GM13977 (cell line): Measurements from ENCODE around the gene BSN.
"Not testable (repeated sequence)": the region's sequence is repeated elsewhere in the genome, so short reads cannot be mapped to it uniquely, and the experiment has no call there.

Experiments used
- DNase-seq: peaks from one replicate; pipeline ENCODE4 v3.0.0; 2012; ENCODE audit warnings: low spot score
- CTCF ChIP-seq: IDR thresholded peaks from 2 replicates; pipeline ENCODE4 v1.5.1; 2012; ENCODE audit warnings: mild to moderate bottlenecking, control low read depth; ENCODE audit not compliant: insufficient read depth; ENCODE audit errors: extremely low read depth, missing control alignments
- in situ Hi-C: fragments of 300-500 bp; cut with MboI; formaldehyde crosslinking; loops from one replicate; pipeline ENCODE4 v1.12.0; 2022; ENCODE audit warnings: low sequenced_read_pairs, low pct_unique_long_range_greater_than_20kb, mixed read lengths, inconsistent platforms; ENCODE audit not compliant: unreplicated experiment

The BSN gene

GRCh38 chr3:49688338-49689045, 134.2 kb downstream of the BSN start:
- DNase-seq, in situ Hi-C loops: not testable (repeated sequence)

GRCh38 chr3:49689046-49689907, 135.0 kb downstream of the BSN start, which contains the start of the genes MST1 and RNF123:
MST1 (minus strand) TSS chr3:49689474; CDS start chr3:49688691, 783 bp downstream.
RNF123 (plus strand) TSS chr3:49689557; CDS start chr3:49691166, 1,609 bp downstream.
- in situ Hi-C loops: no loop called here
- DNase-seq: peak; percentile 93
- peak; percentile 33 for TF ChIP-seq CTCF

DNA sequence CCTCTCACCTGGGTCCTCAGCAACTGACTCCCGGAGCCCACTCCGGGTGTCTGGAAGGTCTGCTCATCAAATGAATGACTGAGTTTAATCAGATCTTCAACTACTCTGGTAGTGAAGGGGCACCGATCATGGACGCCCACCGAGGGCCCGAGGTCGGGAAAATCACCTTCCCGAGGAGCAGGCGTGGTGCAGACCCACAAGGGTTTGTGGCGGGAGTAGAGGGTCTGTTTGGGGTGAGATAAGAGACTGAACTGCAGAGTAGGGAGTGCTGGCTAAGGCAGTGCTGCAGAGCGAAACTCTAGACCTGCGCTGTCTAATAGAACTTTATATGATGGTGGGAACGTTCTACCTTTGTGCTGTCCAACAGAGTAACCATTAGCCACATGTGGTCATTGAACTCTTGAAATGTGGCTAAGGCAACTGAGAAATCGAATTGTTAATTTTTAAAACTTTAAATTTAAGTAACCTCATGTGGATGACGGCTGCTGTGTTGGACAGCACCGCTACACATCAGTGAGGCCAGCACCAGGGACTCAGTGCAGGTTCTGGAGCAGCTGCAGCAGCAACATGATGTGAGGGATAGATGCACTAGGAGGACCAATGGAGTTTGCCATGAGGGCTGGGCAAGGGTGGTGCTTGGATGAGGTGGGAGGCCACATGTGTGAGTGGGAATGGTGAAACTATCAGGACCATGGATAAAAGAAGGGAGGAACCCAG, 135.8 kb downstream of the BSN start:
- in situ Hi-C loops, DNase-seq: not testable (repeated sequence)

DNA sequence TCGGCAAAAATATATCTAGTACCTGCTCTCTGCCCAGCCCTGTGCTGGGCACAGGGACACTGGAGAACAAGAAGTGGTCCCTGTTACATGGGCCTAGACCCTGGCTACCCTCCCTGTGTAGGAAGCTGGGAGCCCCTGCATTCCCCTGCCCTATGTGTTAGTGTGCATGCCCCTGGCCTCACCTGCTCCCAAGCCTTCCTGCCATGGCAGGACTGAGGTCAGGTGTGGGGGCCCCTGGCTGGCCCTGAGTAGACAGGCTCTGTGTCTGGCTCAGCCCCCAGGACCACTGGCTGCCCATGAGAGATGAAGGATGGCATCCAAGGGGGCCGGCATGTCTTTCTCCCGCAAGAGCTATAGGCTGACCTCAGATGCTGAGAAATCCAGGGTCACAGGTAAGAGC, 136.6 kb downstream of the BSN start:
- in situ Hi-C loops, DNase-seq: not testable (repeated sequence)

DNA sequence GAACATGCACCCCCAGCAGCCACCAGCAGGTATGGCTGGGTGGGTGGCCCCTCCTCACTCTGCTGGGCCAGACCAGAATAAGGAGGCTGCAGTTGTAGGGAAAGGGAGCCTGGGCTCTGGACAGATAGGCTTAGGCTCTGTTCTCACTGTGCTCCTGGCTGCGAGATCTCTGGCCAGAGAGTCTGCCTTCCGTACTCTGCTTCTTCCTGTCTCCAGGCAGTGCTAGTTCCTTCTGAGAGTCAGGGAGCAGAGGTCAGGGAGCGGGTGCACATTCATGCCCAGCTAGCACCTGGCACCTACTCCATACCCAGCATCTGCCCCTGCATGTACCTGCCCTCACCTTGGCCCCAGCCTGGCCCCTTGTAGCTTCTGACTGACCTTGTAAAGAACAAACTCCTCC, 137.2 kb downstream of the BSN start:
- in situ Hi-C loops: not testable (repeated sequence)

DNA sequence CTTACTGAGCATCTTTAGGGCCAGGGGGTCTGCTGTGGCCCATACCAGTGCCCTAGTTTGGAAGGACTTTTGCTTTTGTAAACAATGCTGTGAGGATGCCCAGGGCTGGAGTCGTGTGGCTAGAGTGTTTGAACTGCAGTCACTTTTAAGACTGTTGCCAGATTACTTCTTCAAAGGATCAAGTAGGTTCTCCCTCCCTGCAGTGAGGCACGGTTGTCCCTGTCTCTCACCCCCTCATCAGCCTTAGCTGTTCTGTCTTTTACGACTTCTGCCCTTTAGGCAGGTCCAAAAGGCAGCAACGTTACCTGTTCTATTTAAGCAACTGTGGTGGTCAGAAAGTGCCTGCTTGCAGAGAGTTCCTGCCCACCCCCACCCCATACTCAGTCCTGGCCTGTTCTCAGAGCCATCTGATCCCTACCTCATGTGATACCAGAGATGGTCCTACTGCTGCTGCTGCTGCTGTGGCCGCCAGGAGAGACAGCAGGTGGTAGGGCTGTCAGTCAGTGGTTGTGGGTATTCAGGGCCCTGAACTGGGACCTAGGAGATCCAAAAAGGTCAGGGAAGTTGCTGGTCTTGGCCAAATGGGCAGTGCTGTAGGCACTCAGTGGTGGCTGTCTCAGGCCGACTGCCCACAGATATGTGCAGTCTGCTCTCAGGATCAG, 140.3 kb downstream of the BSN start:
- DNase-seq, in situ Hi-C loops: not testable (repeated sequence)

More for the DNA sequence above, 137.2 kb downstream of the BSN start:
- DNase-seq: not testable (repeated sequence)

GRCh38 chr3:49695350-49696015, 141.2 kb downstream of the BSN start:
- in situ Hi-C loops, DNase-seq: not testable (repeated sequence)

- TF ChIP-seq CTCF: no peak
- in situ Hi-C loops: no loop called here
- no peak for DNase-seq
Measured at GRCh38 chr3:49699281-49699979, 145.2 kb downstream of the BSN start.

DNA sequence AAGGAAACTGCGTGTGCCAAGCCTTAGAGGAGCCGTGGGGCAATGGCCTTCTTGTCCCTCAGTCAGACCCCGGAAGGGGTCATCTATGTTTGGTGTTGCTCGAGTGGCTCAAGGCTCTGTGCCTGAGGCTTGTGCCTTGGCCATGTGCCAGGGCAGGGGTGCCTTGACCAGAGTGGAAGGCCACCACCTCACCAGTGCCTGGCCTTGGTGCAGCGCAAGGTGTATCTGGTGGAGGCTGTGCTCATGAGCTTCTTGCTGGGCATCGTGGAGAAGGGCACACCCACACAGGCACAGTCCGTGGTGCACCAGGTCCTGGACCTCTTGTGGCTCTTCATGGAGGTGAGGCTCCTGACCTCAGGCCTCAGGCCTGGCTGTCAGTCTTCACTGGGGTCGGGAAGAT, 145.7 kb downstream of the BSN start:
- no peak for TF ChIP-seq CTCF
- DNase-seq: no peak
- in situ Hi-C loops: no loop called here
